NCI-H1092 (cell line): ENCODE data around the gene PYGL.
"Not testable (repeated sequence)": the region's sequence is repeated elsewhere in the genome, so short reads cannot be mapped to it uniquely, and the experiment has no call there.

ENCODE experiments used
- DNase-seq: peaks from one replicate; lab custom pipeline; 2025; lab: John Stamatoyannopoulos, UW

PYGL gene

GRCh38 chr14:50926851-50927386 is 17.4 kb downstream of the PYGL start:
- no peak for DNase-seq

- DNase-seq = no peak
These were observed 19.4 kb downstream of the PYGL start for GRCh38 chr14:50924843-50925242.

DNA sequence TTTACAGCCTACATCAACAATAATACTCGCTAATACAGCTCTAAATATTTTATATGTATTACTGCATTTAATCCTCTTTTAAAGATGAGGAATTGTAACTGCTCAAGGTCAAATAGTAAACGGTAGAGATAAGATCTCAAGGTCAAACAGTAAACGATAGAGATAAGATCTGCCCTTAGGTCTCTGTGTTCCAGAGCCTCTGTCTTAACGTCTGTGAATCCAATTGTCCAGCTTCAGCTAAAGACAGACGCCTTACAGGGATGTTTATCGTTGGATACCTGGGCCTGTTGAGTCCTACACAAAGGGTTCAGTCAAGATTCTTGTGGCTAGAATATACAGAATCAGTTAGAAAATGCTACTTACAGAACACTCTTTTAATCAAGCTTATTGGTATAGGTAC is 20.0 kb downstream of the PYGL start:
- DNase-seq = no peak

GRCh38 chr14:50922803-50923202 is 21.5 kb downstream of the PYGL start:
- DNase-seq = no peak

- DNase-seq = no peak
These were observed 23.6 kb downstream of the PYGL start for GRCh38 chr14:50920482-50921230.

GRCh38 chr14:50919524-50919923 is 24.8 kb downstream of the PYGL start:
- not testable (repeated sequence) for DNase-seq

DNA sequence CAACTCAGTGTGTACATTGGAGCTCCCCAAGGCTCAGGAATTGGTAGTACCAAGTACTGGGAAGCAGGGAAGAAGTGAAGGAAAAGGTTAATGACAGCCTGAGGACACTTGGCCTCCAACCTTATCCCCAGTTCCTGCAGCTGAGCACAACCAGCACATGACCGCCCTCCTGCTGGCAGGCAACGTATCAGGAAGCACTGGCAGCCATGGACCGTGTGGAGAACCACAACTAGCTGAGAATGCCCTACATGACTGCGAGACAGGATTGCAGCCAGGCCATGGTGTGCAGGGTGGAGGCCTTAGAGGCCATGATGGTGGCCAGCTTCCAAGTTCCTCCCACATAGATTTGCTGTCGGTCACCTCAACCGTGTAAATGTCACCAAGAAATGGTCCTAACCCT is 26.8 kb downstream of the PYGL start:
- no peak for DNase-seq

DNA sequence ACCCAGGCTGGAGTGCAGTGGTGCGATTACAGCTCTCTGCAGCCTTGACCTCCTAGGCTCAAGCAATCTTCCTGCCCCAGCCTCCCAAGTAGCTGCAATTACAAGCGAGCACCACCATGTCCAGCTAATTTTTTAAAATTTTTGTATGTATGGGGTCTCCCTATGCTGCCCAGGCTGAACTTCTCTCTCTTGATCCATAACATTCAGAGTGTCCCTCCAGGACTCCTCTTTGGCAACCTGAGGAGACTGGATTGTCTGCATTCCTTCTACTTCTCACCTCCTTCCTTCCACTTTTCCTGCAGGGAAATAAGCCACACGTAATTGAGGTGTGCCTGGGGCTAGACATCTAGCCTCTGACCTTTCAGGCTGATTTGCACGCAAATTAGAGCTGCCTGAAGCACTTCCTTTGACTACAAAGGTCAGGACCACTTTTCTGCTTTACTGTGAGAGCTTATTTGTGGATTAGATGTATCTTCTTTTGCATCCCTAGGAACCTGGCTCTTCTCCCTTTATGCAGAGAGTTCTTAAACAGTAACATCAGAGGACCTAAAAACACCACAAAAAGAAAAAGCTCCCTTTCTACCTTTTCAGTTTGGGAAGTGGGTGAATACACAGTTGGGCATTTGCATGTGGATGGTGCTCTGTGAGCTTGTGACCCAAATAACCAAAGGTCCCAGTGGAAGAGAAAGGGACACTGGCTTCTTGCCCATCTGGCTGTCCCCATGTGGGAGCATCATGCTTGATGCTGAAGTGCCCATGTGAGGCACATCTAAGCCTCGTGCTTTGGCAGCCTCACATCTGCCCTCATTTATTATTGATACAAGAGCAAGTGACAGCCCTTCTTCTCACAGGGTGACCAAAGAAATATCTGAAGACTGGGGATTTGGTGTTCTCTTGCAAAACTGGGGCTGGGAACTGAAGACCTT is 33.5 kb downstream of the PYGL start:
- DNase-seq = no peak

GRCh38 chr14:50906326-50907065 is 37.8 kb downstream of the PYGL start:
- DNase-seq = no peak

DNA sequence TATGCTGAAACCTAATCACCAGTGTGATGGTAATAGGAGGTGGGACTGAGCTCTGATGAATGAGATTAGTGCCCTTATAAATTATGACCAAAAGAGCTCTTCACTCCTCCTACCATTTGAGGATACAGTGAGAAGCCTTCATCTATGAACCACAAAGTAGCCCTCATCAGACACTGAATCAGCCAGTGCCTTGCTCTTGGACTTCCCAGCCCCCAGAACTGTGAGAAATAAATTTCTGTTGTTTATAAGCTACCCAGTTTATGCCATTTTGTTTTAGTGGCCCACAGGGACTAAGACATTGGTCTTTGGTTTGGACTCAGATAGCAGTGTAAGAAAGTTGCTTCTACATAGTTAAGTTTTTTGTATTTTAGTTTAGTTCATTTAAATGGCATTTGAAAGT is 39.6 kb downstream of the PYGL start:
- DNase-seq = no peak

- no peak for DNase-seq
These were observed 42.9 kb downstream of the PYGL start for GRCh38 chr14:50901361-50901760.

DNA sequence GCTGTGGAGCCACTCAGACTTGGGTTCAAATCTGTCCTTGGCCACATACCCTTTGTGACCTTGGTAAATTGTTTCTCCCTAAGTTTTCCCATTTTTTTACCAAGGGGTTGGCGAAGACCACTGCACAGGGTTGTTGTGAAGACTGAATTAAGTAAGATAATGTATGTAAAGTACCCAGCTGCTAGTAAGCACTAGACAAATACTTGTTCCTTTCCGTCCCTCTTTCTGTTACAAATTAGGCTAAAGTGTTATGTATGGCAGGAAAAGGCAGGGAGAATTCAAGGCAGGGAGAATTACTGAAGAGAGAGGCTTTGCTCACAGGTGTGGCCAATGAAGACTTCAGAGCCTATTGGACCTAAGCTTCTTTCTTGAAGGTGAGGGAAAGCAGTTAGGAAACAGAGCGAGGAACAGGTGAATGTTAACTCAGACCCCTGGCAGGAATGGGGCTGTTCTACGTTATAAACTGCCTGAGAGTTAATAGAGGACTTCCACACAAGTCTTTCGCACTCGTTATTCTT is 46.6 kb downstream of the PYGL start:
- DNase-seq = no peak

- not testable (repeated sequence) for DNase-seq
These were observed 47.3 kb downstream of the PYGL start for GRCh38 chr14:50897005-50897404.

DNA sequence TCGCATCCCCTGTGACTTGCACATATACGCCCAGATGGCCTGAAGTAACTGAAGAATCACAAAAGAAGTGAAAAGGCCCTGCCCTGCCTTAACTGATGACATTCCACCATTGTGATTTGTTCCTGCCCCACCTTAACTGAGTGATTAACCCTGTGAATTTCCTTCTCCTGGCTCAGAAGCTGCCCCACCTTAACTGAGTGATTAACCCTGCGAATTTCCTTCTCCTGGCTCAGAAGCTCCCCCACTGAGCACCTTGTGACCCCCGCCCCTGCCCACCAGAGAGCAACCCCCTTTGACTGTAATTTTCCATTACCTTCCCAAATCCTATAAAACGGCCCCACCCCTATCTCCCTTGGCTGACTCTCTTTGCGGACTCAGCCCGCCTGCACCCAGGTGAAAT is 47.9 kb downstream of the PYGL start:
- DNase-seq = not testable (repeated sequence)

GRCh38 chr14:50892255-50892654 is 52.0 kb downstream of the PYGL start:
- DNase-seq = no peak

DNA sequence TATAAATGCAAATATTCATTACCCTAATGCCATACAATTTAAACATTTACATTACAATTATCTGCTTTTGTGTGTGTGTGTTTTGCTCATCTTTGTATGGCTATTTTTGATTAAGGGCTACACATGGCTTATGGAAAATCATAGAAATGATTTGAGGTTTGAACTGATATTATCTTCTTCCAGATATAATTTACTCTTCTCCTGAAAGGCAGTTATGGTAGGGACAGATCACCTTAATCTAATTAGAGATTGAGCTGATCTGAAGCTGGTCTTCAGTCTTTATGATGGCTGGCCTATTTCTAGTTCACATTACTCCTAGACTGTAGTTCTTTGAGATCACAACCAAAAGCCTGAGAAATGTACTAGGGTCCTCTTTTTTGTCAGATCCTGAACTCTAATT is 56.8 kb downstream of the PYGL start:
- no peak for DNase-seq

GRCh38 chr14:50883827-50884197 is 60.5 kb downstream of the PYGL start:
- no peak for DNase-seq

DNA sequence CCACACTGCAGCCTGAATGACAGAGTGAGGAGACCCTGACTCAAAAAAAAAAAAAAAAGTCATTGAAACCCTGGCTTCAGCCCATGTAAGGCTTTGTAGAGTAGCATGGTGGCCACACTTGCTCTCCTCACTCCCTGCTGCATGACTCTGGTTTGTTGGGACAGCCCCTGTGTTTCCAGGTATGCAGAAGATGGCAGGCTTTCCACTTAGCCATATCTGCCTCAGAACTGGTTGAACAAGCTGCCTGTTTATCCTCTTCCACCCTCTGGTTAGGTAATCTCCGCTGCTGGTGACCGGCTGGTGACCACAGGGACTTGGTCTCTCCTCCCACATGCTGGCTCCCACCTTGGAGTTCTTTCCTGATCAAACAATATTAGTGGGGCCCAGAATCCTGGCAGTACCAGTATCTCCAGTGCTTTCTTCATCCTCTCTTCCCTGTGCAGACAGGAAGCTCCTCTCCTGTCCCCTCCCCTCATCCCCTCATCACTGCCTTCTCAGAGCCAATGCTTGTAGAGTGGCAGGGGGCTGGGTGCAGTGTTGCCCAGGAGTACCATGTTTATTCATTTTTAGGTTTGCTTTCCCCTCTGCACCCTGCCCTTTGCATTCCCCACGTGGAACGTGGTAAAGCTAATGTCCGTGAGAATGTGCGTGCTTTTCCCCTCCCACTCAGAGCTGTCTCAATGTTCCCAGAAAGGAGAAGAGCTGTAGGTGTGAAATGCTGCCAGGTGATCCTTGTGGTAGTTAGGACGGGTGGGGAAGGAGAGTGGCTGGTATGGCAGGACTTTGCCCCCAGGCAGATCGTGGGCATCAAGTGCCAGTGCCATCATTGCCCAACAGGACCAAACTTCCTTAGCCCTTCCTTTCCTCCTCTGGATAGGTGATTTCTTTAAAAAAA is 61.1 kb downstream of the PYGL start:
- no peak for DNase-seq

DNA sequence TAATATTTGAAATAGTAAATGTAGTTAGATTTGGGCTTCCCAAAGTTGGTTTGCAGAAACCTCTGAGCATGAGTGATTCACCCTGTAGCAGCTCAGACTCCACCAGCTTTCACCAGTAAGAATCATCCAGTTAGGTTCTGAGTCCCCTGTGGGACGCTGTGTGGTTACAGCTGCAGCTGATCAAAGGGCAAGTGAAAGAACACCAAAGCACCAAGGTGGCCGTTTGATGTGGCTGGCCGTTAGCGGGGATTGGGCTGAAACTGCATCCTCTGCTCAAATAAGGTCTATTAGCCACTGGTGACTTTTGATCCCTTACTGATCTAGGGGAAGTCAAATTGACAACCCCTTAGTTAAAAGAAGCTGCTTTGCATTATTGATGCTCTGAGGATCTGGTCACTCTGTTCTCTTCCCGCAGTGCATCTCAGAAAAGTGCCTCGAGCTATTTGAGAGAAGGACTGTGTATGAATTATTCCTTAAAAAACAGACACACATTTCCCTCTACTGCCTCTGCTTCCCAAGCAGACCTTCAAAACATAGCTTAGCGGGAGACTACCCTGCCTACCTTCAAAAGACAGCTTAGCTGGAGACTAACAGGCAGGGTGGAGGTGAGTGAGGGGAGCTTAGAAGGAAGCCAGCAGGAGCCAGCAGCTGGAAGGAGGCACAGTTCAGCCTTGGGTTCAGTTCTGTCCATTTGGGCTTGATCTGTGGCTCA is 68.8 kb downstream of the PYGL start:
- no peak for DNase-seq

DNA sequence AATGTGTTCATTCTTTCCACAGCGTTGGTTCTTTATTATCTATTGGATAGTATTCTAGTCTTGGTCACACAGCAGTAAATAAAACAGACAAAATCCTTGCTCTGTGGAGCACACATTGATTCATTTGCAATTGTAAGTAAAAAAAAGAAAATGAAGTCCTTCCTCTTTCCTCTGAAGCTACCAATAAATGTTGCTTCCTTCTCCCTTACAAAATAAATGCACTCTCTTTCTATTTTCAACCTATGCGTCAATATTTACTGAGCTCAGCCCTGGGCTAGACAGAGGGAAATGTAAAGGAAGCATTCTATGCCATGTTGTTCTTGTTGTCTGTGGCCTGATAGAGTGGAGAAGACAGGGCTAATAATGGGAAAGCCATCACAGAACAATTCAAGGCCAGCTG is 69.5 kb downstream of the PYGL start:
- DNase-seq = no peak
